Right lobe of liver (tissue), 6 donors: ENCODE results near the gene CD226. TPM values are rescaled to one million over a fixed set of nuclear protein-coding genes. Genes with fewer than 3 reads are reported as not detected.

Experiments used
- ATAC-seq, 4 donors: fragments of 200-7000 bp; cut with Tn5 transposase; one replicate each; pipeline ENCODE4 v1.9.1; 2020; ENCODE audit warnings: mild to moderate bottlenecking in 4 of 4, moderate library complexity in 4 of 4
- DNase-seq, 3 donors: peaks; one replicate each; pipeline ENCODE4 v3.0.0-alpha.2; 2020
- H3K27ac ChIP-seq, 3 donors: fragments of 200-600 bp; one replicate each; pipeline ENCODE4 v1.8.0; 2022
- H3K27me3 ChIP-seq, 2 donors: fragments of 200-600 bp; one replicate each; pipeline ENCODE4 v1.8.0; 2022
- H3K36me3 ChIP-seq, 4 donors: fragments of 200-600 bp; sonication (generic) in 1 of 4; one replicate each; pipeline versions ENCODE4 v1.5.1 to v1.8.0; 2017 to 2022; ENCODE audit warnings: control low read depth in 1 of 4
- H3K4me1 ChIP-seq, 4 donors: fragments of 200-600 bp; sonication (generic) in 1 of 4; one replicate each; pipeline versions ENCODE4 v1.5.1 to v1.8.0; 2017 to 2022; ENCODE audit warnings: control low read depth in 1 of 4
- H3K4me3 ChIP-seq, 3 donors: fragments of 200-600 bp; one replicate each; pipeline ENCODE4 v1.8.0; 2022
- H3K9me3 ChIP-seq, 4 donors: fragments of 200-600 bp; sonication (generic) in 1 of 4; one replicate each; pipeline versions ENCODE4 v1.5.1 to v1.8.0; 2017 to 2022; ENCODE audit warnings: control low read depth in 1 of 4
- POLR2A ChIP-seq: fragments of 450-650 bp; IDR thresholded peaks from one replicate; pipeline ENCODE4 v1.6.1; 2017; ENCODE audit warnings: antibody characterized with exemption, mild to moderate bottlenecking
- WGBS: methylation state at CpG from one replicate; pipeline ENCODE4 v1.1.6; 2018; ENCODE audit warnings: low coverage, low lambda C conversion rate; ENCODE audit not compliant: insufficient coverage; ENCODE audit errors: missing lambda C conversion rate; 5-methylcytosine and 5-hydroxymethylcytosine counted together
- intact Hi-C, 2 donors: fragments of 100-400 bp; cut with DNase I; formaldehyde crosslinking; loops; one replicate each; pipeline versions ENCODE4 v1.11.2 to v1.14.1; 2022
- total RNA-seq, 6 experiments: library from RNA; depleted of rRNA in 2 of 6; stranded (reverse); fragments of >200 nt in 2 of 6; fragmentation: NEBNext Ultra II Directional in 3 of 6; extraction: Animal tissue kit (Norgen Biotek cat#: 25700) in 3 of 6; gene quantifications; one replicate each; pipeline versions ENCODE4 v1.1.0 to v1.2.4, GENCODE V29; 2016 to 2023
- TF ChIP-seq, protein P1 (sequence below), 4 donors: fragments of 200-600 bp in 3 of 4; fragments of 450-650 bp in 1 of 4; IDR thresholded peaks; one replicate each; pipeline versions ENCODE4 v1.5.1 to v1.8.0; 2016 to 2022; ENCODE audit warnings: antibody characterized with exemption in 4 of 4, mild to moderate bottlenecking in 2 of 4
- donor health status: DM: no; HTN: yes; CAD: no.
- donor health status: DM: no; HTN: no; CAD: no.
- donor health status: DM: no; HTN: no; CAD: no.
- donor health status: DM: no; HTN: yes; CAD: no.
- donor health status: DM: no; HTN: yes; CAD: no.

CD226 gene
- total RNA-seq, 6 experiments from 2014 or later: 0.68 to 3.8 (median 2.1) TPM

DNA sequence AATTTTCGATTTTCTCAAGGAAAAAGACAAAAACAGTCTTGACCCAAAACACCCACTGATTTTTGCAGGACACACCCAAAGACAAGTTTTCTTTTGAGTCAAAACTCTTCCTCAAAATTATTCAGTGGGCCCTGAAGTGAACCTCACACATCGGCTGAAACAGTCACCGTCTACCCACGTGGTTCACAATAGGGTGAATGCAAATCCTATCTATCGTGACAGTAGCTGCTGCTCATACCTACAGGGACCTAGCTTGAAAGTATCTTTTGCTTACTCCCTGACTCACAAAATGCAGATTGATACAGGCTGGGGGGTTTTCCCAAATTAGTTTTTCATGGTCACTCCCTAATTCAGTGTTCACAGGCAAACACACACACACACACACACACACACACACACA is 10.7 kb upstream of the CD226 start:
- Histone ChIP-seq H3K27ac (no peak overlapping the region), H3K27me3 (no peaks in the 10 kb centered on the region), H3K36me3 (no peaks in the 10 kb centered on the region), H3K4me1 (no peaks in the 10 kb centered on the region), H3K9me3 (no peaks in the 10 kb centered on the region), H3K4me3 (no peak overlapping the region)
- TF ChIP-seq POLR2A: no peak
- TF ChIP-seq, protein P1, sequence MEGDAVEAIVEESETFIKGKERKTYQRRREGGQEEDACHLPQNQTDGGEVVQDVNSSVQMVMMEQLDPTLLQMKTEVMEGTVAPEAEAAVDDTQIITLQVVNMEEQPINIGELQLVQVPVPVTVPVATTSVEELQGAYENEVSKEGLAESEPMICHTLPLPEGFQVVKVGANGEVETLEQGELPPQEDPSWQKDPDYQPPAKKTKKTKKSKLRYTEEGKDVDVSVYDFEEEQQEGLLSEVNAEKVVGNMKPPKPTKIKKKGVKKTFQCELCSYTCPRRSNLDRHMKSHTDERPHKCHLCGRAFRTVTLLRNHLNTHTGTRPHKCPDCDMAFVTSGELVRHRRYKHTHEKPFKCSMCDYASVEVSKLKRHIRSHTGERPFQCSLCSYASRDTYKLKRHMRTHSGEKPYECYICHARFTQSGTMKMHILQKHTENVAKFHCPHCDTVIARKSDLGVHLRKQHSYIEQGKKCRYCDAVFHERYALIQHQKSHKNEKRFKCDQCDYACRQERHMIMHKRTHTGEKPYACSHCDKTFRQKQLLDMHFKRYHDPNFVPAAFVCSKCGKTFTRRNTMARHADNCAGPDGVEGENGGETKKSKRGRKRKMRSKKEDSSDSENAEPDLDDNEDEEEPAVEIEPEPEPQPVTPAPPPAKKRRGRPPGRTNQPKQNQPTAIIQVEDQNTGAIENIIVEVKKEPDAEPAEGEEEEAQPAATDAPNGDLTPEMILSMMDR (IDR thresholded peaks at IDR 0.05): no peak
- 65% methylated on average over 5 of the region's 5 CpGs for WGBS
- DNase-seq (no peak), ATAC-seq (peak in 2 of 4 donors; percentile 33 to 36)
- intact Hi-C loops: no loop called here

DNA sequence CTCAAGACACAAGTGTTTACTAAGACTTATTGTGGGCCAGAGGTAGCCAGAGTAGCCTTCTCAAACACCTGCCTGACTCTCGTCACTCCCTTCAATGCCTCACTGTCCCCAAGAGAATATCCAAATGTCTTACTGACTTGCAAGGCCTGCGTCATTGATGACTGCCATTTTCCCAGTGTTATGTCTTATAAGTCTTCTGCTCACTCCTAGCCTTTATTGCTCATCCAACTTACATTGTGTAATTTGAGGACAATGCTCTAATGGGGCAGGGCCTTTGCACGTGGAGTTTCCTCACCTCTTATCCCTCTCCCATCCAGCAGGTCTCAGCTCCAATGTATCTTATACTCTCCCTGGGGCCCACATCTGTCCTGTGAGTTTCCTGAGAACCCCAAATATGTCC is 10.1 kb upstream of the CD226 start:
- Histone ChIP-seq H3K36me3 (no peaks in the 10 kb centered on the region), H3K27ac (no peak overlapping the region), H3K4me1 (no peaks in the 10 kb centered on the region), H3K27me3 (no peaks in the 10 kb centered on the region), H3K9me3 (no peaks in the 10 kb centered on the region), H3K4me3 (no peak overlapping the region)
- no peak for TF ChIP-seq POLR2A
- TF ChIP-seq, protein P1 (IDR thresholded peaks at IDR 0.05): no peak
- ATAC-seq: no peak
- no peak for DNase-seq
- intact Hi-C loops: no loop called here
- WGBS: 82% methylated on average over 3 of the region's 3 CpGs

GRCh38 chr18:69956665-69957620 is 9.3 kb upstream of the CD226 start:
- peak; percentile 40 to 54 (median 46) for ATAC-seq
- no peaks in the 10 kb centered on the region for H3K27me3 ChIP-seq

GRCh38 chr18:69956057-69956456 is 8.4 kb upstream of the CD226 start:
- ATAC-seq (peak in 2 of 4 donors; percentile 21 to 23), DNase-seq (no peak)
- peak overlapping the region; percentile 5 to 18 (median 11) for H3K27ac ChIP-seq
- H3K27me3 ChIP-seq: no peaks in the 10 kb centered on the region
- H3K4me3 ChIP-seq: no peak overlapping the region
- no peaks in the 10 kb centered on the region for H3K36me3 ChIP-seq
- intact Hi-C loops: no loop called here
- no peaks in the 10 kb centered on the region for H3K4me1 ChIP-seq
- WGBS: 61% methylated on average over 3 of the region's 5 CpGs
- no peak for TF ChIP-seq POLR2A
- TF ChIP-seq, protein P1 (IDR thresholded peaks at IDR 0.05): no peak
- H3K9me3 ChIP-seq: no peaks in the 10 kb centered on the region

More at GRCh38 chr18:69956665-69957620, 9.3 kb upstream of the CD226 start:
- H3K4me1 ChIP-seq: no peaks in the 10 kb centered on the region
- no peak for DNase-seq
- peak overlapping the region in 1 of 3 donors; percentile 21 for H3K4me3 ChIP-seq
- 55% methylated on average over 19 of the region's 20 CpGs for WGBS
- H3K9me3 ChIP-seq: no peaks in the 10 kb centered on the region
- TF ChIP-seq, protein P1 (IDR thresholded peaks at IDR 0.05): no peak
- TF ChIP-seq POLR2A: no peak
- peak overlapping the region; percentile 1 to 18 (median 11) for H3K27ac ChIP-seq
- H3K36me3 ChIP-seq: no peaks in the 10 kb centered on the region
- intact Hi-C loops: no loop called here
